Measurements from ENCODE around the gene KIF26B.
"Not testable (repeated sequence)": the region's sequence is repeated elsewhere in the genome, so short reads cannot be mapped to it uniquely, and the experiment has no call there.

Gene KIF26B

DNA sequence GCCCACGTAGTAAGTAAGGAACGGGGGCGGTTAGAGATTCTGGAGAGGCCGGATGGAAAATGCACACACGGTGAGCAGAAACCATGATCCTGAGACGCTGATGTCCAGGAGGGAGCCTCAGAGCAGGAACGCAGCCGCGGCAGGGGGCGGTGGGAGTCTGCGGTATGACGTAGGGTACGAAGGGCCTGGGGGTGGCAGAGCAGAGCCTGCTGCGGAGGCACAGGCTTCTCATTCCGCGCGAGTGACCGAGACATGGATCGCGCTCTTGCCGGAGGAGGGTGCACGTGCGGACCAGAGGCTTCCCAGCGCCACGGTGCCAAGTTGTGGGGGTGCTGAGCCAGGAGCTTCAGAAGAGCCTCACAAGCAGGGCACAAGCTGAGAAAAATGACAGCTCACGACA lies 176.2 kb downstream of the KIF26B start:
- DNase-seq: no peak

DNA sequence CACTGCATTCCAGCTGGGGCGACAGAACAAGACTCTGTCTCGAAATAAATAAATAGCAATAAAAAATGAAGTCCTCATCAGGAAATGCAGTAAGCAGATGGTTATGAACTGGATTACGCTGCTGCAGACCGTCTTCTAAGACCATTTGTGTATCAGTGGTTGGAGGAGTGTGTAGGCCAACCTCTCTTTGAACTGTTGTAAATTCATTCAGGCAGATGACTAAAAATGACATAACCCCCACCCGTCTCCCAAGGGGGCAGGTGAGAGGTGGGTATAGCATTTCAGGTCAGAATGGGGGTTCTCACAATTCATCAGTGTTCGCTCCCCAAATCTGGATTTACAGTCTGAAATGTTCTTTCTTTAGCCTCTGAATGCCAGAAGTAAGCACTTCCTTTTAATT lies 177.3 kb downstream of the KIF26B start:
- DNase-seq: no peak

DNA sequence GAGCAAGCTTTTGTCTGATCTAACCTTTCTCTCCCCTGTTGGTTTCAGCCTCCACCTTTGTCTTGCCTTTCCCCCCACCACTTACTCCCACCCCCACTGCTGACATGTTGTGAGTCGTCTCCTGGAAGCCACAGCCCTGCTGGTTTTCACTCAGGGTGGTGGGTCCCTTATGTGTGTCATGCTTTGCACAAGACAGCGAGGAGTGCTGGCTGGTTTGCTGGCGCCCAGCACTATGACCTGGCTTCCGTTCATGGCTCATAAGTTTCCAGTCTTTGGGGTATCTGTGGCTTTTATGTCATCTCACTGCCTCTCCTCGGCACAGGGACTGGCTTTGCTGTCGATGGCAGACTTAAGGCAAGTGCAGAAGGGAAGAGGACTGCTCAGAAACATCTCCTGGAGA lies 177.7 kb downstream of the KIF26B start:
- no peak for DNase-seq

DNA sequence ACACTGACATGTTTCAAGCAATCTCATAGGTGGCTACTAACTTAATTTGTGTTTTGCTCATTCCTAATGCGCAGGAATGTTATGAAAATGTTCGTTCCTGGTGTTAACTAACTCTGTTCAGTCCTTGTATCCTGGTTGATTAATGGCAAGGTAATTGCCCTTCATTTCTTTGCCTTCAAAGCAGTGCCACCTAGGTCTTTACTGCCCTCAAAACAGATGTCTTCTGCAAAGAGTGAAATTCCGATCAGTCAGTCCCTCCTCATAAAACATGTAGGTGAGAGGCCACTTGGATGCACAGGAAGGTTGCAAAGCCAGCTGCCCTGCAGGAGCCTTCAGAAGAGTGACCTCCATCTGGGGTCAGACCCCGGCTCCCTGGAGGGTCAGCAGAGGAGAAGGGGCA lies 179.4 kb downstream of the KIF26B start:
- DNase-seq: no peak

DNA sequence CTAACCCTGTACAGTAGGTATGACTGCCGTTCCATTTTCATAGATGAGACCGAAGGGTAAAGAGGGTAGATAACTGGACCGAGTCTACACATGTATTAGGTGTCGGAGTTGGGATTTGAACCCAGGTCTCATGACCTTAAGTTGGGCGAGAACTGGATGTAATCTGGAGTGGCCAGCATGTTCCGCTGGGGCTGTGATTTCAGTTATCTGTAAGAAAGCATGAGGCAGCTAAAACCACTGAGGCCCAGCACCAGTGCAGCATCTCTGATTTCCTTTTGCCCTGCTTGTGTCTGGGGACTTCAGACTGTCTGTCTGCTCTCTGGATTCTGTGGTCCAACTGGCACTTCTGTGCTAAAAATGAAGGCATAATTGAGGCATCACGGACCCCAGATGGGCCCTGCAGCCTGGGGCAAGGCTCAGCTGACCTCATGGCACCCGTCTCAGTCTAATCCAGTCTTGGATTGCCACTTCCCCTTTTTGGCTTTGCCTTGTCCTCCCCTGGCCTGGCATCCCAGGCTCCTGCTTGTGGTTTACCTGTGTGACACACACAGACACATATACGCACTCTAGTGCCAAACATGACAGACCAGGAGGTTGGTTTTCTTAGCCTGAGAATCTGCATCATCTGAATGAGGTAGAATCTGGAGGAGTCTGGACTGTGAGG lies 180.2 kb downstream of the KIF26B start:
- DNase-seq: no peak

DNA sequence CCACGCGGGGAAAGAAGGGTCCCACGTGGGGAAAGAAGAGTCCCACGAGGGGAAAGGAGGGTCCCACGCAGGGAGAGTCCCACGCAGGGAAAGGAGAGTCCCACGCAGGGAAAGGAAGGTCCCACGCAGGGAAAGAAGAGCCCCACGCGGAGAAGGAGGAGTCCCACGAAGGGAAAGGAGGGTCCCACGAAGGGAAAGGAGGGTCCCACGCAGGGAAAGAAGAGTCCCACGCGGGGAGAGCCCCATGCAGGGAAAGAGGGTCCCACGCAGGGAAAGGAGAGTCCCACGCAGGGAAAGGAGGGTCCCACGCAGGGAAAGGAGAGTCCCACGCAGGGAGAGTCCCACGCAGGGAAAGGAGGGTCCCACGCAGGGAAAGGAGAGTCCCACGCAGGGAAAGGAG lies 180.9 kb downstream of the KIF26B start:
- DNase-seq: not testable (repeated sequence)

DNA sequence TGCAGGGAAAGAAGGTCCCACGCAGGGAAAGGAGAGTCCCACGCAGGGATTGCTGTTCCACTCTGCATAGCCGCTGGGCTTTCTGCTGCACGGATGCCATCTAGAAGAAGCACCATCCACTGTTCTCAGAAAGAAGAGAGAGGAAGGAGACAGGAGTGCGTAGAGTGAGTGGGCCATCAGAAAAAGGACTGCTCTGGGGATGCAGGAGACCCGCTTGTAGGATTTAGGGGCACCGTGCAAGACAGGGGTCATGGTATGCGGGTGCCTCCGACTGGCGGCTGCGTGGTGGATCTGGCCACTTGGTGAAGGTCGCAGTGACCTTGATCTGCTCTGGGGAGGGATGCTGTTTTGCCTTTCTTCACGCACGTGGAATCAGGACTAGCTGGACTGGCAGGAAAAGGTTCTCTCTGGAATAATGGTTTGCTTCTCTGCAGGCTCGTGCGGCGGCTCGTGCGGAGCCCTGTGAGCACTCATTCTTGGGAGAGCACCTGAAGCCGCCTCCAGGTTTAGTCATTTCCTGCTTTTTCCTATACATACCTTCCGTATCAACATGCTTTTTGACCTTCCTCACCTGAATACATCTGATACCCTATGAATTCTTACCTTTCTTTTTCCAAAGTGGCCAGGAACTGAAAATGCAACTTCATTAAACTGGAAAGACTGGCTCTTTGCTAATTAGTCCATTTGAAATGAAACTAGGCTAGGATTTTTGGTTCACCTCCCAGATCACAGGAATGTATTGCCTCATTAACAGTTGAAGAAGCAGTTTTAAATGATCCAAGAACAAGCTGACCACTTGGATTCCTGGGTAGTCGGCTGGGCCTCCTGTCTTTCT lies 181.6 kb downstream of the KIF26B start:
- no peak for DNase-seq

DNA sequence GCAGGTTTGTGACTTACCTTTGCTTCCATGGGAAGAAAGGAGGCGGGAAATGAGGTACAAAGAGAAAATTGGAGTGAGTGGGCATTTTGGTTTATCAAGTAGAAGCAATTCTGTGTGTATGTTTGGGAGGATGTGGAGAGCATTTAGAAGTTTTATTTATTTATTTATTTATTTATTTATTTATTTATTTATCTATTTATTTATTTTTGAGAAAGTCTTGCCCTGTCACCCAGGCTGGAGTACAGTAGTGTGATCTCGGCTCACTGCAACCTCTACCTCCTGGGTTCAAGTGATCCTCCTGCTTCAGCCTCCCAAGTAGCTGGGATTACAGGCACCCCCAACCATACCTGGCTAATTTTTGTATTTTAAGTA lies 182.2 kb downstream of the KIF26B start:
- not testable (repeated sequence) for DNase-seq

DNA sequence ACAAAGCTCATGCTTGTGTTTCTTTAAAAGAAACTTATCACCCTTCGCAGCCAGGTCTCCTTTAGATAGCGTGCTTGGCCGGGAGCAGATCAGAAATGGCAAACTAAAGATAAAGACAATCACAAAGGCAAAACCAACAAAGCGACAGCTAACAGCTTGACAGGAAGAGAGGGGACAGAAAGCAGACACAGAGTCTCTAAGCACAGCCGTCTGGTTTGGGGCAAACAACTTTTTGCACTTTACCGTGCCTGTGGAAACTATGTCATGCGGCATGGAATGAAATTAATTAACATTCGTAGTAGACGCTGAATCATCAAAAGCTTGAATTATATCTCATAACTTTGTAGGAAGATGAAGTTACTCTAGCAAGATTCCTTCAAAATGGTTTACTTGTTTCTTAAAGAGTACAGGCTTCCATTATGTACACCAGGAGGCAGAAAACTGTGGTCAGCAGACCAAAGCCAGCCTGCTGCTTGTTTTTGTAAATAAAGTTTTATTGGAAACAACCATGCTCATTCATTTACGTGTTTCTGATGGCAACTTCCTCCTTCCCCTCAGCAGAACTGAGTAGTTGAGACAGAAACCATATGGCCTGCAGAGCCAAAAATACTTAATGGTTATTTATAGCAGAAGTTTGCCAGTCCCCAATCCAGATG lies 183.2 kb downstream of the KIF26B start:
- no peak for DNase-seq

DNA sequence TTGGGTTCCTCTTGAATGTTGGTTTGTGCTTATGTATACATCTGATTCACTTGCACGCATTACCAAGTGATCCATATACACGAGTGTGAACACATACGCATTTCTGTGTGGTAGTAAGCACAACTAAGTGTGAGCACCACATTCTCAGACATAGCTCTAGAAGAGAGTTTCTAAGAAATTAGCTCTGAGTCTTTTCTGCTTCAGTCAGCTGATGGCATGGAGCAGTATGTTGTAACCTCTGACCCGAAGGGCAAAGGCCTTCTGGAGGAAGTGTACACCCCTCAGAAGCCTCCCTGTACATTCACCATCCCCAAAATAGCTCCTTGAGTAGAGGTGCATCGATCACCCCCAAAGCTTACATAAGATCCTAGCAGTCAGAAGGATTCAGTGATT lies 183.7 kb downstream of the KIF26B start:
- DNase-seq: no peak

DNA sequence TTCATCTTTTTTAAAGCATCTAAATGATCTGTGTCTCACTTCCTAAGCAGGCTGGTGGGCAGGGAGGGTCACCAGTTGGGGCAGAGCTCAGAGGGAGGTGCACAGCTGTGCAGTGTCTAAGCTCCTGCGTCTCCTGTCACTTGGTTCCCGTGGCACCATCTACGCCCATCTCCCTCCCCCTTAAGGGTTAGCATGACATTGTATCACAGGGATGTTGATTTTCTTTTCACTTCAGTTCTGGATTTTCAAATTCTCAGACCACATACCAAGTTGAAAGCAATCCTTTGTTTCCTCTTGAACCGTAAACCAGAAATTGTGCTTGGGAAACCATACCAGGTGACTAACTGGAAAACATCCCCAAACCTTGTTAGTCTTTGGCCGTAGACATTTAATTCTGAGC lies 187.0 kb downstream of the KIF26B start:
- DNase-seq: no peak

DNA sequence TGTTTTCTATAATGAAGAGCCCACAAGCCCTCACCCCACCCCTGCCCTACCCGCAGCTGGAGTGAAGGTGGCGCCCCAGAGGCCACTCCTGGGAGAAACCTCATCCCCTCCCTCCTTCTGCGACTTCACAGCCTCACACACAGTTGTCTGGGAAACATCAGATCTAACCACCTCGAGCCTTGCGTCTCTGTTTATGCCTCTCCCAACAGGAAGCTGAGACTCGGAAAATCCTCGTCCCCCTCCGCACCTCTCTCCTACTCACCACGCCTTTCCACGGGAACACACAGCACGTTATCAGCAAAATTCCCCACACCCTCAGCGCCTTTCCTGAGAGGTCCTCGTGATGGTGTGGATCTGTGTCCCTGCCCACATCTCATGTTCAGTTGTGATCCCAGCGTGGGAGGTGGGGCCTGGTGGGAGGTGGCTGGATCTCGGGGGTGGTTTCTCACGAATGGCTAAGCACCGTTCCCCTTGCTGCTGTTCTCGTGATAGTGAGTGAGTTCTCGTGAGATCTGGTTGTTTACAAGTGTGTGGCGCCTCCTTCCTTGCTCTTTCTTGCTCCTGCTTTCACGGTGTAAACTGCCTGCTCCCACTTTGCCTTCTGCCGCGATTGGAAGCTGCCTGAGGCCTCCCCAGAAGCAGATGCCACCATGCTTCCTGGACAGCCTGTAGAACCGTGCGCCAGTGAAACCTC lies 190.6 kb downstream of the KIF26B start:
- DNase-seq: no peak

DNA sequence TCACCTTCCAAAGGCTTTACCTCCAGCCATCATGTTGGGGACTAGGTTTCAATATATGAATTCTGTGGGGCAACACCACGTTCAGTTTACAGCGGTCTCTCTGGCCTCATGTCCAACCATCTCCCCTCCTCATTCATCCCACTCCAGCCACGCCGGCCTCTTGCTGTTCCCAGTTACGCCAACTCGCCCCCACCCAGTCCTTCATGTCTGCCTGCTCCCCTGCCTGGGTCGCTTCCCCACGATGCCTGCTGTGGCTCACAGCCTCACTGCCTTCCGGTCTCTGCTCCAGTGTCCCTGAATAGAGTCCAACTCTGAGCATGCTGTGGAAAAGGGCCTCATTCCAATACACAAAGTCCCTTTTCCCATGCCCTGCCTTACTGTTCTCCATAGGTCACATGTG lies 193.8 kb downstream of the KIF26B start:
- DNase-seq: no peak

DNA sequence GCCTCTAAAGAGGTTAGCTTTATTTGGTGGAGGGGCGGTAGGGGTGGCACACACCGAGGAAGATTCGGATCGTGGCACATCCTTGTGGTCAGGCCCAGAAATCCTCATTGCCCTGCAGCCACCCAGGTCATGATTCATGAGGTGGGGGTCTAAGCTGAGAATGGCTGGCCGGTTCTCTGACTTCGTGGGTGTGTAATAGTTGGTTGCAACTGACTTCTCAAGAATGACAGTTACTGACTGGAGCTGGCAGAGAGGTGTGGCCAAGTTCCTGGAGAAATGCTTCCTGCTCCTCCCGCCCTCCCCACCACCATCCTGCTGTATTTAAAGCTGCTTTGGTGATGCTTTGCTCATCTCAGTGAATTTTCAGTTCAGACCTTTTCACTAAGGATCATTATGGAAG lies 198.6 kb downstream of the KIF26B start:
- DNase-seq: no peak

DNA sequence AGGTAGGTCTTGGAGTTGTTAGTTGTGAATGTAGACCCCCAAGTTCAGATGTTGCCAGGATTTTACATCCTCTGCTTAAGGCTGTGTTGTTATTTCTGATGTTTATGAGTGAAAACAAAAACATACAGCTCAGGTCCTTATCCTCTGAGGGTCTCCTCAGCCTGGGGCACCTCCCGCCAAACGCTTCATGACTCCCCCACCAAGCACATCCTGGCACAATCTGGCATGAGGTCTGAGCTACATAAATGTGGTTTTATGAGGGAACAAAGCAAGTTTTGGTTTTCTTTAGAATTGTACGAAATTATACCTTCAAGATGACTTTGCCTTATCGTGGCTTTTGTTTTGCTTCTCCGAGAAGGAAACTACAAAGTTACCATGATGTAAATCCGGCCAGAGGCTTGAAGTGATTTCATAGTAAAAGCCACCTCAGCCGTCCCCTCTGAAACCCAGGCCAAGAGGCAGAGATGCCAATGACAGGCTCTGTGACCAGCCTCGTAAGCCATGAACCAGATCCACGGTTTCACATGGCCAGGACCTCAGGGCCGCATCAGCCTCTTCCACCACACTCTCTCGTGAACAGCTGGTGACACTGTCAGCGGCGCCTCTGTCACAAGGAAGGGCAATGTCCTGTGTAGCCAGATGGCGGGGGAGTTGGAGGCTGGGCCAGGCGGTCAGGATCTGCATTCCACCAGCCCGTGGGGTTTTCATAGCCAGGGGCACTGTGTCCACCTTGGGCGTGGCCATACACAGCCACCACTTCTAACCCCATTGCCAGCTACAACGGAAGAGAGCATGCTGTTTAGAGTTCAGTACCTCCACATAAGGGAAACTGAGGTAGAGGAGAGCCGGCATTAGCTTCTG lies 199.4 kb downstream of the KIF26B start:
- no peak for DNase-seq

DNA sequence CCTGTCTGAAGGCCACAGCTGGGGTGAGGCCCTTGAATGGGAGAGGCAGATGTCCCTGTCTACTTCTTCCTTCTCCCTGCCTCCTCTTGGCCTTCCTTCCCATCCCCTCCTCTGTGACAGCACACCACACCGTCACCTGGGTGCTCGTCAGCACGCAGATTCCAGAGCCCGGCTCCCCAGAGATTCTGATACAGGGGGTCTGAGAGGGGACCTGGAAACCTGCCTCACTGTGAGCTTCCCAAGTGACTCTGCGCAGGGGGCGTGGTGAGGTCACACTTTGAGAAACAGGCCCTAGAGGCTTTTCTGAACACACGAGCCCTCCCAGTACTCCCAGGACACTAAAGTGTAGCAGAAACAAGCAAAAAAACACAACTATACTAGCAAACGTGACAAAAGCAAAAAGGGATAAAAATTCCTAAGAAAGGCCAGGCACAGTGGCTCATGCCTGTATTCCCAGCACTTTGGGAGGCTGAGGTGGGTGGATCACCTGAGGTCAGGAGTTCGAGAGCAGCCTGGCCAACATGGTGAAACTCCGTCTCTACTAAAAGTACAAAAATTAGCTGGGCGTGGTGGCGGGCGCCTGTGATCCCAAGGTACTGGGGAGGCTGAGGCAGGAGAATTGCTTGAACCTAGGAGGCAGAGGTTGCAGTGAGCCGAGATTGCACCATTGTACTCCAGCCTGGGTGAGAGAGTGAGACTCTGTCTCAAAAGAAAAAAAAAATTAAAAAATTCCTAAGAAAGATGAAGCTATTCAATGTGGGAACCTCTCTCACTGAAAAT lies 201.3 kb downstream of the KIF26B start:
- DNase-seq: not testable (repeated sequence)

DNA sequence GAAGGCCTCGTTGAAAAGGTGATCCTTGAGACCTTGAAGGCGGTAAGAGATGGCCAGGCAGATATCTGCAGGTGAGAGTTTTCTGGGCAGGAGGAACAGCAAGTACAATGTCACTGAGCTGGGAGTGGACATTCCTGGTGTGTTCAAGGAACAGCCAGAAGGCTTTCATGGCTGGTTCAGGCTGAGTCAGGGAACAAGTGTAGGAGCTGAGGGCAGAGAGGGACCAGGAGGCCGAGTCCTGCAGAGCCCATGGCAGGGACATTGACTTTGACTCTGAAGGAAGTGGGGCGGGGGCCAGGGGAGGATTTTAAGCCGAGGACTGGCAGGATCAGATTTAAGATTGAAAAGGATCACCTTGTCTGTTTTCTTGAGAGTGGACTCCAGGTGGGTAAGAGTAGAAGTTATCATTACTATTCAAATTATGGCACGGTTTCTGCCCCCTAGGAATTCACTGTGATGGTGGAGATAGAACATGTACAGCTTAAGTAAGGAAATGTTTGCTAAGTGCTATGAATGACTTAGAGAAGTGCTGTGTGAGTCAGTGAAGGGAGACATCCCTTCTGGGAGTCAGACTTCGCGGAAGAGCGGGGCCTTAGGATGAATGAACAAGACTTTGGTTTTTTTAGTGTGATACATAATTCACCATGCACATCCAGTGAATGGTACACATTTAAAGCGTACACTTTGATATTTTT lies 202.3 kb downstream of the KIF26B start:
- DNase-seq: no peak

DNA sequence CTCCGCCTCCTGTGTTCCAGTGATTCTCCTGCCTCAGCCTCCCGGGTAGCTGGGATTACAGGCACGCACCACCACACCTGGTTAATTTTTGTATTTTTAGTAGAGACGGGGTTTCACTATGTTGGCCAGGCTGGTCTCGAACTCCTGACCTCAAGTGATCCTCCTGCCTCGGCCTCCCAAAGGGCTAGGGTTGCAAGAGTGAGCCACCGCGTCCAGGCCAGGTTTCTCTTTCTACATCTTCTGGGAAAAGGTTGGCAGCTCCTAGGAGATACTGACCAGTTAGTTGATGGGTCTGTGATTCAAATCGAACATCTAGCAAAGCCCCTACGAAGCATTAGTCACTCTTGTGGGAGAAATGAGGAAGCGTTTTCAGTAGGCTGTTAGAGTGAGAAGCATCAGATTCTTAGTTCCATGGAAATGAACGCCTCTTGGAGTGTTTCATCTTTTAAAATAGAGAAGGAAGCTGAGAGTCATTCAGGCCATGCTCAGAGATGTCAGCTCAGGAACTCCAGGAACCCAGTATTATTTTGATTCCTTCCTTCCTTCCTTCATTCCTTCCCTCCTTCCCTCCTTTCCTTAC lies 204.4 kb downstream of the KIF26B start:
- not testable (repeated sequence) for DNase-seq

DNA sequence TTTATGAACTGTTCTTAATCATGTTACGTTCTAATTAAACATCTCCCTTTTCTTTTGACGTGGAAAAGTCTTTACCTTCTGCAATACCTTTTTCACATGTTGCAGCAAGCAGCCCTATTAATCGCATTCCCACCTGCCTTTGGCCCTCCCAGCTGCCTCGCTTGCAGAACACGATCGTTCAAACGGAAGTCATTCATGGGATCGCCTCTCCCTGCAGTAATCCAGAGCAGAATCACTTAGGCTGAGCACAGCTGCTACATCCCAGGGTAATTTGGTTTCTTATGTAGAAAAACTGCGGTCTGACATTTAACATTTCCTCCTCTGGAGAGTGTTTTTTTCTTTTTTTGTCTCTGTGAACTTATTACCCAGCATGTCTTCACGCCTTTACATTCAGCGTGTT lies 206.3 kb downstream of the KIF26B start:
- no peak for DNase-seq

DNA sequence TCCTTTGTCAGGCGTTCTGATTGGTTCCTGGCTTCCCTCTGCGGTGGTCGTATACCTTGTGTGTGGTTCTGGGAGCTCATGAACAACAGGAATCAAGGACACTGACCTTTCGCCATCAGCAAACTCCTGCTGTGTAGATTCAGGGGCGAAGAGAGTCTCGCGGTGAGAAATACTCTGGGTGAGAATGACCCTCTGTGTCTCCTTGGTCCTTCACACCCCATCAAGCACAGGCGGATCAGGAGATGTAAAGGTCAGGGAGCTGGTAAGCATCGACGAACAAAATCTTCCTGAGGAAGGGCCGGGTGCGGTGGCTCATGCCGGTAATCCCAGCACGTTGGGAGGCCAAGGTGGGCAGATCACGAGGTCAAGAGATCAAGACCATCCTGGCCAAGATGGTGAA lies 207.2 kb downstream of the KIF26B start:
- DNase-seq: no peak
